Measurements from ENCODE around the gene BASP1.
"Not testable (repeated sequence)": the region's sequence is repeated elsewhere in the genome, so short reads cannot be mapped to it uniquely, and the experiment has no call there.

Gene BASP1

GRCh38 chr5:17294639-17295311, 77.3 kb downstream of the BASP1 start:
- DNase-seq, result no peak

- DNase-seq, result no peak
These were observed 78.2 kb downstream of the BASP1 start for GRCh38 chr5:17295671-17296070.

- no peak for DNase-seq
These were observed 84.7 kb downstream of the BASP1 start for GRCh38 chr5:17302106-17302505.

GRCh38 chr5:17302604-17303003, 85.2 kb downstream of the BASP1 start:
- no peak for DNase-seq

GRCh38 chr5:17304282-17304681, 86.9 kb downstream of the BASP1 start:
- no peak for DNase-seq

- DNase-seq, result no peak
These were observed 87.6 kb downstream of the BASP1 start for GRCh38 chr5:17305017-17305416.

- DNase-seq, result no peak
These were observed 88.7 kb downstream of the BASP1 start for GRCh38 chr5:17305964-17306725.

- DNase-seq, result no peak
These were observed 89.3 kb downstream of the BASP1 start for GRCh38 chr5:17306726-17307091.

- DNase-seq, result not testable (repeated sequence)
These were observed 90.0 kb downstream of the BASP1 start for GRCh38 chr5:17307440-17307839.

GRCh38 chr5:17308326-17309065, 91.1 kb downstream of the BASP1 start:
- DNase-seq, result no peak

- DNase-seq, result no peak
These were observed 92.0 kb downstream of the BASP1 start for GRCh38 chr5:17309462-17309861.

GRCh38 chr5:17310502-17310901, 93.1 kb downstream of the BASP1 start:
- not testable (repeated sequence) for DNase-seq

- not testable (repeated sequence) for DNase-seq
These were observed 94.4 kb downstream of the BASP1 start for GRCh38 chr5:17311811-17312210.

- peak; percentile 10 for DNase-seq
These were observed 94.9 kb downstream of the BASP1 start for GRCh38 chr5:17312358-17312757.

GRCh38 chr5:17314907-17315471, 97.6 kb downstream of the BASP1 start:
- peak; percentile 45 for DNase-seq

- no peak for DNase-seq
These were observed 98.3 kb downstream of the BASP1 start for GRCh38 chr5:17315710-17316221.

- DNase-seq, result no peak
These were observed 99.6 kb downstream of the BASP1 start for GRCh38 chr5:17316970-17317459.

- DNase-seq, result no peak
These were observed 100.0 kb downstream of the BASP1 start for GRCh38 chr5:17317473-17317872.

GRCh38 chr5:17319095-17319494, 101.7 kb downstream of the BASP1 start:
- DNase-seq, result not testable (repeated sequence)

GRCh38 chr5:17325770-17326599, 108.6 kb downstream of the BASP1 start:
- no peak for DNase-seq
